GM21515 (cell line): Measurements from ENCODE around the gene ZSWIM5.
"Not testable (repeated sequence)": the region's sequence is repeated elsewhere in the genome, so short reads cannot be mapped to it uniquely, and the experiment has no call there.

Experiments used
- ATAC-seq: cut with Tn5 transposase; IDR thresholded peaks from one replicate; pipeline ENCODE4 v1.9.1; 2021; ENCODE audit not compliant: unreplicated experiment

The ZSWIM5 gene

DNA sequence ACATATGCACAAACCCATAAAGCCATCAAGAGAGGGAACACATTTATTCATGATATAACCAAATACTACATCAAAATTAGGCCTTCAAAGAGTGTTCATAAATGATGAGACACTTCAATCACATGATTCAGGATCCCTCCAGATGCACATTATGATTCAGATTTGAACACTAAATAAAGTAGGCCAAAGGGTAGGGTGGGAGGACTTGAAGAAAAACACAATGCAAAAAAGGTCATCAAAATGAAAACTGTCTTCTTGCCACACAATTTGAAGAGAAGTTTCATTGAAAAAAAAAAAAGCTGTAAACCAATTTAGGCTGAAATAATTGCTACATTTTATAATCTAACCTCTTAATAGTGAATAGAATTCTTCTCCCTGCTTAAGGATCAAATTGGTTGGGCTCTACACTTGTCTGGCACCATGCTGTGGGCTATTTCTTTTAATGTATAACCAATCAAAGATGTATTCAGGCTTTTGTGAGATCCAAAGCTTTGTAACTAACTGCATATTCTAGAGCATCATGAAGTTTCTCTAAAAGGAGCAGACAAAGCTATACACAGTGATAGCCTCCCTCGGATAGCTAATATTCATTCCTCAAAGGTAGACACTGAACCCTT, 58.1 kb downstream of the ZSWIM5 start:
- ATAC-seq: no peak

DNA sequence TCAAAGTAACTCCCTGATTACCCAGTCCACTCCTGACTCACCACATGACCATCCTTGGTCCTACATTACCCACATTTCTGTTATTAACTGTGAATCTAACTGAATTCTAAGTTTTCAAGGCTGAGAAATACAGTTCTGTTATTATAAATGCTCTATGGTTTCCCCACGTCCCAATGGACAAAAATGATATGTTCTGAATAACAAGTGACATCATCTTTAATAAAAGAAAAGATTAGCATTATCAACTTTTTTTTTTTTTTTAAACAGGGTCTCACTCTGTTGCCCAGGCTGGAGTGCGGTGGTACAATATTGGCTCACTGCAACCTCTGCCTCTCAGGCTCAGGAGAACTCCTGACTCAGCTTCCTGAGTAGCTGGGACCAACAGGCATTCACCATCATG, 59.6 kb downstream of the ZSWIM5 start:
- no peak for ATAC-seq

DNA sequence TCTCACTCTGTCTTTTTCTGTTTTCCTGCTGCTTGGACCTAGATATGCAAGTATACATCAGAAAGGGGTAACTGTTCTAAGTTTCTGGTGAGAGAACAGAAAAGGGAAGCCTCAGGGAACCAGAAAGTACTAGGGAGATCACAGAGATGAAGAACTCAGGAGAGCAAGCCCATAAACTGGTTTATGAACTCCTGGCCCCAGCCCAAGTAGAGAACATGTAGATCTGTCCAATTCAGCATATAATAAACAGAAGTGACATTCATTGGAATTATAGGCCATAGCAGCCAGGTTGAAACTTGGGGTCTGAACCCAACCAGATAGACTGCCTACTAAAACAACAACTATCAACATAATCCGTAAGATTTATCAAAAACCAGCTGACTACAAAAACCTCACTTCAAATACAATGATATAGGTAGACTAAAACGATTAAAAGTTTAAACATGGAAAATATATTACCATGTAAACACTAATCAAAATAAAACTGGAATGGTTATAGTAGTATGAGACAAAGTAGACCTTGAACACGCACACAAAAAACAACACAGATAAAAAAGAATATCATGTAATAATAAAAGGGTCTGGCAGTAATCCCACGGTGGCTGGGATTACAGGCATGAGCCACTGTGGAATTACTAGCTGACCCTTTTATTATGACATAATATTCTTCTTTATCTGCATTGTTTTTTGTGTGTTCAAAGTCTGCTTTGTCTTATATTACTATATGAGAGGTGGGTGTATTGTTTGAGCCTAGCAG, 65.0 kb downstream of the ZSWIM5 start:
- ATAC-seq: no peak

GRCh38 chr1:45136984-45137383, 69.4 kb downstream of the ZSWIM5 start:
- ATAC-seq: no peak

- ATAC-seq: no peak
Observed at GRCh38 chr1:45135316-45135715, 71.1 kb downstream of the ZSWIM5 start.

- no peak for ATAC-seq
Observed at GRCh38 chr1:45134461-45134873, 71.9 kb downstream of the ZSWIM5 start.

GRCh38 chr1:45132719-45133118, 73.7 kb downstream of the ZSWIM5 start:
- not testable (repeated sequence) for ATAC-seq

DNA sequence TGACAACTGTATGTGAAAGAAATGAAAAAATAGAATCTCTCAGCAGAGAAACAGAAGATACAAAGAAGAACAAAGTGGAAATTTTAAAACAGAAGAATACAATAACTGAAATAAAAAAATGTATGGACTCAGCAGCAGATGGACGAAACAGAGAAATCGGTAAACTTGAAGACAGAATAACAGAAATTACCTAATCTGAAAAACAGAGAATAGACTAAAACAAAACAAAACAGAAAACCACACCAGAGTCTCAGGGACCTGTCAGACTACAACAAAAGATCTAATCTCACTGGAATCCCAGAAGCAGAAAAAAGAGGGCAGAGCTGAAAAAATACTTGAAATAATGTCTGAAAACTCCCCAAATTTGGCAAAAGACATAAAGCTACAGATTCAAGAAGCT, 83.0 kb downstream of the ZSWIM5 start:
- ATAC-seq: no peak

- no peak for ATAC-seq
Observed at GRCh38 chr1:45122724-45123123, 83.7 kb downstream of the ZSWIM5 start.

- ATAC-seq: no peak
Observed at GRCh38 chr1:45117766-45118165, 88.6 kb downstream of the ZSWIM5 start.

- no peak for ATAC-seq
Observed at GRCh38 chr1:45116820-45117219, 89.6 kb downstream of the ZSWIM5 start.

DNA sequence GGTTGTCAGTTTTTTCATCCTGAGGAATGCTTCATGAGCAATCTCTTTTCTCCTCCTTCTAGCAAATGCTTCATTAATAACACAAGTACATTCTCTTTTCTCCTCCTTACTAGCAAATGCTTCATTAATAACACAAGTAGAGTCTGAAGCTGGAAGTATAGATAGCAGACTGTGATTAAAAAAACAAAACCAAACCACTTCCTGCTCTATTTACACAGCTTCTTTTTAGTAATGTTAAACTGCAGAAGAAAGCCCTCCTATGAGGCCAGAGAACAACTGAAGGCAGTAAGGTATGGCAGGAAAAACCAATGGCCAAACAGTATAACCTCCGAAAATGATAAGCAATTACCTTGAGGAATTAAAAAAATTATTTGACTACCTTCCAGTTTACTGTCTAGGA, 90.1 kb downstream of the ZSWIM5 start:
- no peak for ATAC-seq

- ATAC-seq: not testable (repeated sequence)
Observed at GRCh38 chr1:45115198-45115597, 91.2 kb downstream of the ZSWIM5 start.

DNA sequence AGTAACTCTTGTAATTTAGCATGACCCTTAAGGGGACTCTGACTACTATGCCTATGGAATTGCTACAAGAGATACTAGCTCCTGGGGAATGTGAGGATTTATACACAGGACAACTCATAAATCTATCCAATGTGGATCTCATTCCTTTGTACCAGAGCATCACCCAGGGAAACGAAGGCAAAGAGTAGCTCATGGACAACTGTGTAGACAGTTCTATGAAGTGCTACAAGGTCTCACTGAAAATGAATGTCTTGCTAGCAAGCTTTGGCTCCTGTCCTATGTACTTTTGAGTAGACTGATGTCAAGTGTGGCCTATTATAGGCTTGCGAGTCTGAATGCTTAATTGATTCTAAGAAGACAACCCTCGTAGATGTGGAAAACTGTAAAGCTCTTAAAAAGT, 93.7 kb downstream of the ZSWIM5 start:
- no peak for ATAC-seq

DNA sequence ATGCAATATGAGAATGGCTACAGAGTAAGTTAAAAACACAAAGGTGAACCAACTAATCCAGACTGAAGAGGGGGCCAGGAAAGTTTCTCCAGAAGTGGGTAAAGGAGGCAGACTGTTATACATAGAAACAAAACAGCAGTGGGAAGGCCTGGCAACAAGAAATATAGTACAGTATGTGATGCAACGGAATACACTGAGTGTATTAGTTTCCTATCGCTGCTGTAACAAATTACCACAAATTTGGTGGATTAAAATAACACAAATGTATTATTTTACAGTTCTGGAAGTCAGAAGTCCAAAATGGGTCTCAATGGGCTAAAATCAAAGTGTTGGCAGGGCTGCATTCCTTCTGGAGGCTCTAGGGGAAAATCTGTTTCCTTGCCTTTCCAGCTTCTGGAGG, 95.2 kb downstream of the ZSWIM5 start:
- no peak for ATAC-seq

- ATAC-seq: no peak
Observed at GRCh38 chr1:45107782-45108181, 98.6 kb downstream of the ZSWIM5 start.

DNA sequence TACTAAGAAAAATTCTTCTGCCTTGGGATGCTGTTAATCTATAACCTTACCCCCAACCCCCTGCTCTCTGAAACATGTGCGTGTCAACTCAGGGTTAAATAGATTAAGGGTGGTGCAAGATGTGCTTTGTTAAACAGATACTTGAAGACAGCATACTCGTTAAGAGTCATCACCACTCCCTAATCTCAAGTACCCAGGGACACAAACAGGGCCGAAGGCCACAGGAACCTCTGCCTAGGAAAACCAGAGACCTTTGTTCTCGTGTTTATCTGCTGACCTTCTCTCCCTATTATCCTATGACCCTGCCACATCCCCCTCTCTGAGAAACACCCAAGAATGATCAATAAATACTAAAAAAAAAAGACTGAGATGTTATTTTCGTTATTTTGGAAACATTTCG, 99.5 kb downstream of the ZSWIM5 start:
- not testable (repeated sequence) for ATAC-seq

GRCh38 chr1:45106156-45106545, 100.3 kb downstream of the ZSWIM5 start:
- not testable (repeated sequence) for ATAC-seq

- ATAC-seq: not testable (repeated sequence)
Observed at GRCh38 chr1:45105486-45106155, 100.8 kb downstream of the ZSWIM5 start.

GRCh38 chr1:45103534-45103933, 102.9 kb downstream of the ZSWIM5 start:
- no peak for ATAC-seq

- ATAC-seq: no peak
Observed at GRCh38 chr1:45101947-45102346, 104.5 kb downstream of the ZSWIM5 start.

DNA sequence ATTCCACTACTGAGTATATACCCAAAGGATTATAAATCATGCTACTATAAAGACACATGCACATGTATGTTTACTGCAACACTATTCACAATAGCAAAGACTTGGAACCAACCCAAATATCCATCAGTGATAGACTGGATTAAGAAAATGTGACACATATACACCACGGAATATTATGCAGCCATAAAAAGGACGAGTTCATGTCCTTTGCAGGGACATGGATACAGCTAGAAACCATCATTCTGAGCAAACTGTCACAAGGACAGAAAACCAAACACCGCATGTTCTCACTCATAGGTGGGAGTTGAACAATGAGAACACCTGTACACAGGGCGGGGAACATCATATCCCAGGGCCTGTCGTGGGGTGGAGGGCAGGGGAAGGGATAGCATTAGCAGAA, 104.9 kb downstream of the ZSWIM5 start:
- not testable (repeated sequence) for ATAC-seq
